Measurements from ENCODE around the gene CALML4. TPM values are rescaled to one million over a fixed set of nuclear protein-coding genes. Genes with fewer than 3 reads are reported as not detected.
"Not testable (repeated sequence)": the region's sequence is repeated elsewhere in the genome, so short reads cannot be mapped to it uniquely, and the experiment has no call there.

Gene CALML4
- total RNA-seq, 2 donors from 2014 or later, result 3.3 to 12.7 TPM

DNA sequence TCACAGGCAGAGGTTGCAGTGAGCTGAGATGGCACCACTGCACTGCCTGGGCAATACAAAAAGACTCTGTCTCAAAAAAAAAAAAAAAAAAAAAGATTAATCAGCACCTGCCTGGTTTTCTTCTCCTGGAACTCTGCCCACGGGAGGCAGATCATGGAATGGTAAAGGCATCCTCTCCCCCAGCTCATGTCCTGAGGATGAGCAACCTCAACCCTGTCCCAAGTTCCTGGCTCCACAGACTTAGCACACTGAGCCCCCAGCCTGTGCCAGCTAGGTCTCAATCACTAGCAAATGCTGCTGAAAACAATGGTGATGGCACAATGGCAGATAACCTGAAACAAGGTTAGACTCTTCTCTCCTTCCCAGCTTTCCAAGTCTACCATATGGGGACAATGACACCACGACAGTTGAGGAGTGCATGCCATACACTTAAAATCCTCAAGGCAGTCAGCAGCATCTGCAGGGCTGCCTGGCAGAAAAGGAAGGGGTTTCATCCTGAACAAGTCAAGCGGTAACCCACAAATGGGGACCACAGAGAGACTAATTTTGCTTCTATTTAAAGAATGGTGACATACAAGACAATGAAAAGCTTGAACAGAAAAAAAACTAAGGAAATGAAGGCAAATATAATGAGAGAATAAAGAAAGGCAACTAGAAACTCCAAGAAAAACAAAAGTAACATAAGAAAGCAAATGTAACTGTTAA, 19.6 kb upstream of the CALML4 start:
- Histone ChIP-seq H3K9me3 (no peaks in the 10 kb centered on the region), H3K4me3 (no peak overlapping the region), H3K27ac (no peak overlapping the region), H3K4me1 (peaks cover 12% of the 10 kb centered on the region), H3K36me3 (replicated peaks in 1 of 2; ENCODE audit: insufficient read depth in 1 of 2, low read depth in 2 of 2) (no peaks in the 10 kb centered on the region), H3K27me3 (no peaks in the 10 kb centered on the region)
- no peak for ATAC-seq
- intact Hi-C loops (cut with DNase I), result no loop called here
- 81 to 82% methylated on average over 3 of the region's 3 CpGs for WGBS, 2 donors
- DNase-seq, result no peak
- TF ChIP-seq, protein P1, sequence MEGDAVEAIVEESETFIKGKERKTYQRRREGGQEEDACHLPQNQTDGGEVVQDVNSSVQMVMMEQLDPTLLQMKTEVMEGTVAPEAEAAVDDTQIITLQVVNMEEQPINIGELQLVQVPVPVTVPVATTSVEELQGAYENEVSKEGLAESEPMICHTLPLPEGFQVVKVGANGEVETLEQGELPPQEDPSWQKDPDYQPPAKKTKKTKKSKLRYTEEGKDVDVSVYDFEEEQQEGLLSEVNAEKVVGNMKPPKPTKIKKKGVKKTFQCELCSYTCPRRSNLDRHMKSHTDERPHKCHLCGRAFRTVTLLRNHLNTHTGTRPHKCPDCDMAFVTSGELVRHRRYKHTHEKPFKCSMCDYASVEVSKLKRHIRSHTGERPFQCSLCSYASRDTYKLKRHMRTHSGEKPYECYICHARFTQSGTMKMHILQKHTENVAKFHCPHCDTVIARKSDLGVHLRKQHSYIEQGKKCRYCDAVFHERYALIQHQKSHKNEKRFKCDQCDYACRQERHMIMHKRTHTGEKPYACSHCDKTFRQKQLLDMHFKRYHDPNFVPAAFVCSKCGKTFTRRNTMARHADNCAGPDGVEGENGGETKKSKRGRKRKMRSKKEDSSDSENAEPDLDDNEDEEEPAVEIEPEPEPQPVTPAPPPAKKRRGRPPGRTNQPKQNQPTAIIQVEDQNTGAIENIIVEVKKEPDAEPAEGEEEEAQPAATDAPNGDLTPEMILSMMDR (IDR thresholded peaks at IDR 0.05), result no peak
- TF ChIP-seq POLR2A (IDR thresholded peaks at IDR 0.05), result no peak

- 63 to 100% methylated on average over 3 of the region's 3 CpGs for WGBS, 2 donors
- Histone ChIP-seq H3K27me3 (no peaks in the 10 kb centered on the region), H3K4me3 (no peak overlapping the region), H3K9me3 (no peaks in the 10 kb centered on the region), H3K27ac (no peak overlapping the region), H3K4me1 (peaks cover 12% of the 10 kb centered on the region), H3K36me3 (replicated peaks in 1 of 2; ENCODE audit: insufficient read depth in 1 of 2, low read depth in 2 of 2) (no peaks in the 10 kb centered on the region)
- intact Hi-C loops (cut with DNase I), result no loop called here
- no peak for DNase-seq
- no peak for TF ChIP-seq POLR2A (IDR thresholded peaks at IDR 0.05)
- TF ChIP-seq, protein P1 (IDR thresholded peaks at IDR 0.05), result no peak
- ATAC-seq, result no peak
Measured at GRCh38 chr15:68224108-68224507, 19.0 kb upstream of the CALML4 start.

GRCh38 chr15:68223171-68223570, 18.0 kb upstream of the CALML4 start:
- no peak for DNase-seq
- intact Hi-C loops (cut with DNase I), result no loop called here
- Histone ChIP-seq H3K4me1 (peaks cover 7% of the 10 kb centered on the region), H3K9me3 (no peaks in the 10 kb centered on the region), H3K27me3 (no peaks in the 10 kb centered on the region), H3K27ac (no peak overlapping the region), H3K36me3 (replicated peaks in 1 of 2; ENCODE audit: insufficient read depth in 1 of 2, low read depth in 2 of 2) (no peaks in the 10 kb centered on the region), H3K4me3 (no peak overlapping the region)
- no peak for ATAC-seq
- TF ChIP-seq POLR2A (IDR thresholded peaks at IDR 0.05), result no peak
- TF ChIP-seq, protein P1 (IDR thresholded peaks at IDR 0.05), result no peak
- WGBS, 2 donors, result 85 to 97% methylated on average over 6 of the region's 6 CpGs

DNA sequence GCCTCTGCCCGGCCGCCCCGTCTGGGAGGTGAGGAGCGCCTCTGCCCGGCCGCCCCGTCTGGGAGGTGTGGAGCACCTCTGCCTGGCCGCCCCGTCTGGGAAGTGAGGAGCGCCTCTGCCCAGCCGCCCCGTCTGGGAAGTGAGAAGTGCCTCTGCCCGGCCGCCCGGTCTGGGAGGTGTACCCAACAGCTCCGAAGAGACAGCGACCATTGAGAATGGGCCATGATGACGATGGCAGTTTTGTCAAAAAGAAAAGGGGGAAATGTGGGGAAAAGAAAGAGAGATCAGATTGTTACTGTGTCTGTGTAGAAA, 17.3 kb upstream of the CALML4 start:
- H3K4me3 ChIP-seq; H3K27ac ChIP-seq; H3K27me3 ChIP-seq; DNase-seq; H3K9me3 ChIP-seq; ATAC-seq; H3K4me1 ChIP-seq; intact Hi-C loops (cut with DNase I); H3K36me3 ChIP-seq (replicated peaks in 1 of 2; ENCODE audit: insufficient read depth in 1 of 2, low read depth in 2 of 2): not testable (repeated sequence)
- 90 to 99% methylated on average over 10 to 18 of the region's 18 CpGs for WGBS, 2 donors

GRCh38 chr15:68221530-68222431, 16.6 kb upstream of the CALML4 start:
- H3K4me1 ChIP-seq; intact Hi-C loops (cut with DNase I); H3K9me3 ChIP-seq; ATAC-seq; H3K27ac ChIP-seq; H3K27me3 ChIP-seq; H3K4me3 ChIP-seq; H3K36me3 ChIP-seq (replicated peaks in 1 of 2; ENCODE audit: insufficient read depth in 1 of 2, low read depth in 2 of 2); DNase-seq: not testable (repeated sequence)
- 81 to 100% methylated on average over 10 to 47 of the region's 55 CpGs for WGBS, 2 donors

Data from body of pancreas (tissue), 4 donors.